SK-N-SH (cell line): ENCODE data around the gene SV2B. TPM values are rescaled to one million over a fixed set of nuclear protein-coding genes. Genes with fewer than 3 reads are reported as not detected.

ENCODE experiments used
- CTCF ChIA-PET: fragments of 300-600, 350-600 bp; formaldehyde crosslinking; extraction: SDS; loops from one replicate; lab custom pipeline; 2021; lab: Yijun Ruan, JAX
- POLR2A ChIA-PET: fragments of 350-600 bp; sonication (Branson Sonifier 250); formaldehyde crosslinking; extraction: SDS; loops from one replicate; lab custom pipeline; 2020; ENCODE audit warnings: antibody characterized with exemption, inconsistent platforms; lab: Yijun Ruan, JAX
- DNase-seq: peaks from one replicate; pipeline ENCODE4 v3.0.0; 2012
- H2AFZ ChIP-seq: fragments of 200-600 bp; sonication (generic); 2 replicates; pipeline ENCODE4 v1.8.1; 2016; ENCODE audit warnings: antibody characterized with exemption, mild to moderate bottlenecking, low read depth
- H3F3A ChIP-seq: fragments of 200-600 bp; sonication (generic); replicated peaks from 2 replicates; pipeline ENCODE3; 2016; ENCODE audit warnings: antibody characterized with exemption, mild to moderate bottlenecking; ENCODE audit not compliant: insufficient read depth
- H3K27ac ChIP-seq, 2 experiments: fragments of 200-500 bp in 1 of 2; fragments of 200-600 bp in 1 of 2; sonication (Bioruptor generic) in 1 of 2; sonication (generic), shearing (Covaris generic) in 1 of 2; 2 replicates each; pipeline versions ENCODE4 v1.5.1 to v1.6.1; 2014 to 2016; ENCODE audit warnings: low read depth in 2 of 2, inconsistent platforms in 1 of 2, low read length in 1 of 2, mild to moderate bottlenecking in 1 of 2, mixed read lengths in 1 of 2
- H3K27me3 ChIP-seq: fragments of 200-600 bp; sonication (generic), shearing (Covaris generic); 2 replicates; pipeline ENCODE4 v1.6.1; 2016; ENCODE audit warnings: mixed run types; ENCODE audit not compliant: insufficient read depth
- H3K36me3 ChIP-seq, 2 experiments: fragments of 200-500 bp in 1 of 2; fragments of 200-600 bp in 1 of 2; sonication (Bioruptor generic) in 1 of 2; sonication (generic) in 1 of 2; replicated peaks in 1 of 2; 2 replicates each; pipeline versions ENCODE3 to v1.5.1; 2014 to 2016; ENCODE audit warnings: low read length in 1 of 2, mild to moderate bottlenecking in 1 of 2; ENCODE audit not compliant: insufficient read depth in 2 of 2, control insufficient read depth in 1 of 2
- H3K4me1 ChIP-seq, 2 experiments: fragments of 200-500 bp in 1 of 2; fragments of 200-600 bp in 1 of 2; sonication (Bioruptor generic) in 1 of 2; sonication (generic), shearing (Covaris generic) in 1 of 2; 2 replicates each; pipeline versions ENCODE4 v1.5.1 to v1.6.1; 2014 to 2016; ENCODE audit warnings: low read depth in 1 of 2, low read length in 1 of 2, mixed run types in 1 of 2; ENCODE audit not compliant: insufficient read depth in 2 of 2, control insufficient read depth in 1 of 2
- H3K4me2 ChIP-seq: fragments of 200-600 bp; sonication (generic), shearing (Covaris generic); 2 replicates; pipeline ENCODE4 v1.6.1; 2017; ENCODE audit warnings: mixed run types
- H3K4me3 ChIP-seq, 2 experiments: fragments of 200-500 bp in 1 of 2; fragments of 200-600 bp in 1 of 2; sonication (Bioruptor generic) in 1 of 2; sonication (generic), shearing (Covaris generic) in 1 of 2; 2 replicates each; pipeline versions ENCODE4 v1.5.1 to v1.8.1; 2014 to 2016; ENCODE audit warnings: low read depth in 2 of 2, inconsistent platforms in 1 of 2, low read length in 1 of 2, mild to moderate bottlenecking in 1 of 2, mixed read lengths in 1 of 2, moderate library complexity in 1 of 2
- H3K79me2 ChIP-seq: fragments of 200-600 bp; sonication (generic); 2 replicates; pipeline ENCODE4 v1.8.1; 2017; ENCODE audit warnings: mild to moderate bottlenecking; ENCODE audit not compliant: insufficient read depth
- H3K9ac ChIP-seq: fragments of 200-600 bp; sonication (generic); 2 replicates; pipeline ENCODE4 v1.6.1; 2017; ENCODE audit warnings: mixed run types
- H3K9me2 ChIP-seq: fragments of 200-600 bp; sonication (generic); 2 replicates; pipeline ENCODE4 v1.6.1; 2017; ENCODE audit warnings: mixed run types
- H3K9me3 ChIP-seq: fragments of 200-600 bp; sonication (generic); 2 replicates; pipeline ENCODE4 v1.6.1; 2017; ENCODE audit warnings: mixed run types, mild to moderate bottlenecking, moderate library complexity
- H4K20me1 ChIP-seq: fragments of 200-600 bp; sonication (generic); 2 replicates; pipeline ENCODE4 v1.6.1; 2017; ENCODE audit warnings: mild to moderate bottlenecking, mixed run types; ENCODE audit not compliant: insufficient read depth
- ELF1 ChIP-seq: IDR thresholded peaks from 2 replicates; pipeline ENCODE4 v1.4.0; 2012
- EP300 ChIP-seq, 2 experiments: IDR thresholded peaks; 2 replicates each; pipeline versions ENCODE4 v1.4.0 to v1.6.1; 2012; ENCODE audit warnings: borderline replicate concordance in 1 of 2, low read depth in 1 of 2, low read length in 1 of 2
- FOXM1 ChIP-seq: IDR thresholded peaks from 2 replicates; pipeline ENCODE4 v1.4.0; 2012; ENCODE audit warnings: low read depth, mild to moderate bottlenecking
- GABPA ChIP-seq: IDR thresholded peaks from 2 replicates; pipeline ENCODE4 v1.4.0; 2012; ENCODE audit warnings: low read depth, mild to moderate bottlenecking
- GATA2 ChIP-seq: sonication (generic); formaldehyde crosslinking; IDR thresholded peaks from 2 replicates; pipeline ENCODE4 v1.5.0; 2020; ENCODE audit warnings: mild to moderate bottlenecking, missing genetic modification reagents
- JUND ChIP-seq: IDR thresholded peaks from 2 replicates; pipeline ENCODE4 v1.4.0; 2012
- MAX ChIP-seq: IDR thresholded peaks from 2 replicates; pipeline ENCODE4 v1.4.0; 2012; ENCODE audit warnings: low read depth
- MXI1 ChIP-seq: IDR thresholded peaks from 2 replicates; pipeline ENCODE4 v1.6.1; 2012; ENCODE audit warnings: mild to moderate bottlenecking, low read depth, low read length, improper control_type of control experiment
- NFIC ChIP-seq: IDR thresholded peaks from 2 replicates; pipeline ENCODE4 v1.4.0; 2012; ENCODE audit warnings: borderline replicate concordance
- NRF1 ChIP-seq: IDR thresholded peaks from 2 replicates; pipeline ENCODE4 v1.6.1; 2012; ENCODE audit warnings: low read depth, mild to moderate bottlenecking, low read length
- POLR2AphosphoS5 ChIP-seq: IDR thresholded peaks from 2 replicates; pipeline ENCODE4 v1.6.1; 2012; ENCODE audit warnings: low read depth, low read length
- RCOR1 ChIP-seq: fragments of 150-350 bp; IDR thresholded peaks from 2 replicates; pipeline ENCODE4 v1.6.1; 2017; ENCODE audit warnings: antibody characterized with exemption, low read length
- REST ChIP-seq: IDR thresholded peaks from 2 replicates; pipeline ENCODE4 v1.6.1; 2012; ENCODE audit warnings: mild to moderate bottlenecking, low read depth, low read length, moderate library complexity
- RXRA ChIP-seq: IDR thresholded peaks from 2 replicates; pipeline ENCODE4 v1.4.0; 2012; ENCODE audit warnings: low read depth, mild to moderate bottlenecking, borderline replicate concordance
- SIN3A ChIP-seq: IDR thresholded peaks from 2 replicates; pipeline ENCODE4 v1.6.1; 2012; ENCODE audit warnings: low read depth, mild to moderate bottlenecking, low read length, moderate library complexity, borderline replicate concordance
- TAF1 ChIP-seq: IDR thresholded peaks from 2 replicates; pipeline ENCODE4 v1.6.1; 2012; ENCODE audit warnings: low read depth, mild to moderate bottlenecking, low read length, moderate library complexity, borderline replicate concordance
- USF1 ChIP-seq: IDR thresholded peaks from 2 replicates; pipeline ENCODE4 v1.4.0; 2012; ENCODE audit warnings: low read depth, borderline replicate concordance
- USF2 ChIP-seq: fragments of 150-350 bp; IDR thresholded peaks from 2 replicates; pipeline ENCODE4 v1.6.1; 2017; ENCODE audit warnings: antibody characterized with exemption, low read length, low read depth, borderline replicate concordance
- ZBTB33 ChIP-seq: IDR thresholded peaks from 2 replicates; pipeline ENCODE4 v1.4.0; 2012; ENCODE audit warnings: low read depth, borderline replicate concordance
- WGBS: methylation state at CpG from one replicate; pipeline ENCODE4 v1.1.6; 2017; ENCODE audit warnings: low lambda C conversion rate; 5-methylcytosine and 5-hydroxymethylcytosine counted together
- polyA plus RNA-seq, 3 experiments: library from polyadenylated mRNA; depleted of rRNA; stranded (reverse); fragments of >200 nt; gene quantifications; 2 replicates each; pipeline ENCODE4 v1.2.3, GENCODE V29; 2012

The SV2B gene
- polyA plus RNA-seq, 1 of the 3 experiments (the other 2 are of a cell fraction): not detected

- H3K4me1 ChIP-seq: no peaks in the 10 kb centered on the region
- no peaks in the 10 kb centered on the region for H3K27me3 ChIP-seq
- no peaks in the 10 kb centered on the region for H3K79me2 ChIP-seq
- ChIA-PET CTCF (no interaction called here), POLR2A (no interaction called here)
- TF ChIP-seq TAF1: no peak
- TF ChIP-seq USF2: no peak
- no peak for TF ChIP-seq RCOR1
- TF ChIP-seq MXI1: no peak
- TF ChIP-seq SIN3A: no peak
- TF ChIP-seq USF1: no peak
- no peak for TF ChIP-seq REST
- TF ChIP-seq FOXM1: no peak
- no peak for TF ChIP-seq EP300 (IDR thresholded peaks at IDR 0.05; ENCODE audit: borderline replicate concordance in 1 of 2, low read depth in 1 of 2, low read length in 1 of 2)
- H3K27ac ChIP-seq: no peak overlapping the region
- peaks cover 7% of the 10 kb centered on the region; the same call in 1 of the 2 replicates for H3K9me3 ChIP-seq
- H3K4me3 ChIP-seq: no peak overlapping the region
- no peak for DNase-seq
- H2AFZ ChIP-seq: no peak overlapping the region
- WGBS: 9% methylated on average over 1 of the region's 1 CpG
- peaks cover 3% of the 10 kb centered on the region for H3F3A ChIP-seq
- no peaks in the 10 kb centered on the region for H3K9me2 ChIP-seq
- H4K20me1 ChIP-seq: no peaks in the 10 kb centered on the region
- no peaks in the 10 kb centered on the region for H3K36me3 ChIP-seq
- H3K4me2 ChIP-seq: no peak overlapping the region
- H3K9ac ChIP-seq: no peak overlapping the region
Observed at GRCh38 chr15:91165850-91166249, 65.8 kb downstream of the SV2B start.

GRCh38 chr15:91168457-91168856 lies 68.4 kb downstream of the SV2B start:
- H3K36me3 ChIP-seq: no peaks in the 10 kb centered on the region
- peaks cover 3% of the 10 kb centered on the region for H3F3A ChIP-seq
- H3K4me1 ChIP-seq: no peaks in the 10 kb centered on the region
- H3K4me3 ChIP-seq: no peak overlapping the region
- H3K9me2 ChIP-seq: no peaks in the 10 kb centered on the region
- H3K4me2 ChIP-seq: no peak overlapping the region
- ChIA-PET POLR2A (no interaction called here), CTCF (no interaction called here)
- H3K79me2 ChIP-seq: no peaks in the 10 kb centered on the region
- no peak overlapping the region for H3K9ac ChIP-seq
- no peak for DNase-seq
- H3K27ac ChIP-seq: no peak overlapping the region
- H3K27me3 ChIP-seq: no peaks in the 10 kb centered on the region
- no peak overlapping the region for H2AFZ ChIP-seq
- peaks cover 7% of the 10 kb centered on the region; the same call in 1 of the 2 replicates for H3K9me3 ChIP-seq
- no peaks in the 10 kb centered on the region for H4K20me1 ChIP-seq
- TF ChIP-seq ZBTB33: no peak
- TF ChIP-seq SIN3A: no peak
- no peak for TF ChIP-seq MAX
- TF ChIP-seq POLR2AphosphoS5: no peak
- TF ChIP-seq NFIC: no peak
- no peak for TF ChIP-seq RCOR1
- TF ChIP-seq ELF1: no peak
- no peak for TF ChIP-seq GATA2 (CRISPR knock-in tag)
- no peak for TF ChIP-seq RXRA
- no peak for TF ChIP-seq USF2
- no peak for TF ChIP-seq JUND
- no peak for TF ChIP-seq NRF1
- TF ChIP-seq GABPA: no peak
